Measurements from ENCODE around the gene GPR18.

Gene GPR18

GRCh38 chr13:99264051-99264450, 5.9 kb upstream of the GPR18 start:
- Histone ChIP-seq H4K20me1 (ENCODE audit: control insufficient read depth, insufficient read depth, low read depth, low read length) (peaks cover 7% of the 10 kb centered on the region), H3K27me3 (ENCODE audit: control insufficient read depth, low read length) (no peaks in the 10 kb centered on the region), H3K79me2 (ENCODE audit: control insufficient read depth, low read length) (peaks cover 8% of the 10 kb centered on the region), H3F3A (ENCODE audit: control insufficient read depth, insufficient read depth) (peaks cover 10% of the 10 kb centered on the region), H3K9me2 (replicated peaks; ENCODE audit: control insufficient read depth, low read length) (no peaks in the 10 kb centered on the region), H3K9me3 (ENCODE audit: control insufficient read depth, insufficient read depth, low read length) (no peaks in the 10 kb centered on the region), H3K27ac (ENCODE audit: low read depth, low read length) (no peak overlapping the region), H3K36me3 (ENCODE audit: control insufficient read depth, low read length) (peaks cover 25% of the 10 kb centered on the region), H3K4me3 (ENCODE audit: low read length) (no peak overlapping the region), H3K4me2 (ENCODE audit: low read length) (peak overlapping the region; percentile 27), H3K4me1 (ENCODE audit: control insufficient read depth, low read length) (peaks cover 60% of the 10 kb centered on the region)
- no peak for TF ChIP-seq CTCF (IDR thresholded peaks at IDR 0.05; ENCODE audit: low read depth, low read length, poor library complexity, severe bottlenecking)
- TF ChIP-seq EZH2phosphoT487 (IDR thresholded peaks at IDR 0.05; ENCODE audit: borderline replicate concordance, low read length) = no peak

- no peak overlapping the region for H3K4me3 ChIP-seq (ENCODE audit: low read length)
- H3K36me3 ChIP-seq (ENCODE audit: control insufficient read depth, low read length) = peaks cover 25% of the 10 kb centered on the region
- H3K4me1 ChIP-seq (ENCODE audit: control insufficient read depth, low read length) = peaks cover 68% of the 10 kb centered on the region
- peaks cover 16% of the 10 kb centered on the region for H3F3A ChIP-seq (ENCODE audit: control insufficient read depth, insufficient read depth)
- H3K4me2 ChIP-seq (ENCODE audit: low read length) = 0 out of 2 replicates have a peak overlapping the region, but pooled peaks have one; percentile 27
- H3K79me2 ChIP-seq (ENCODE audit: control insufficient read depth, low read length) = peaks cover 8% of the 10 kb centered on the region
- H3K27ac ChIP-seq (ENCODE audit: low read depth, low read length) = no peak overlapping the region
- peaks cover 7% of the 10 kb centered on the region; the same call in 1 of the 2 replicates for H4K20me1 ChIP-seq (ENCODE audit: control insufficient read depth, insufficient read depth, low read depth, low read length)
- no peaks in the 10 kb centered on the region for H3K27me3 ChIP-seq (ENCODE audit: control insufficient read depth, low read length)
- H3K9me2 ChIP-seq (replicated peaks; ENCODE audit: control insufficient read depth, low read length) = no peaks in the 10 kb centered on the region
- H3K9me3 ChIP-seq (ENCODE audit: control insufficient read depth, insufficient read depth, low read length) = no peaks in the 10 kb centered on the region
- no peak for TF ChIP-seq EZH2phosphoT487 (IDR thresholded peaks at IDR 0.05; ENCODE audit: borderline replicate concordance, low read length)
- TF ChIP-seq CTCF (IDR thresholded peaks at IDR 0.05; ENCODE audit: low read depth, low read length, poor library complexity, severe bottlenecking) = no peak
Measured at GRCh38 chr13:99263126-99263785, 5.1 kb upstream of the GPR18 start.

- no peak overlapping the region for H3K27ac ChIP-seq (ENCODE audit: low read depth, low read length)
- TF ChIP-seq CTCF (IDR thresholded peaks at IDR 0.05; ENCODE audit: low read depth, low read length, poor library complexity, severe bottlenecking) (no peak), EZH2phosphoT487 (IDR thresholded peaks at IDR 0.05; ENCODE audit: borderline replicate concordance, low read length) (no peak)
- no peak overlapping the region for H3K4me3 ChIP-seq (ENCODE audit: low read length)
Measured at GRCh38 chr13:99261059-99261458, 2.9 kb upstream of the GPR18 start.

More at GRCh38 chr13:99261059-99261458, 2.9 kb upstream of the GPR18 start:
- Histone ChIP-seq H3K79me2 (ENCODE audit: control insufficient read depth, low read length) (peaks cover 19% of the 10 kb centered on the region), H4K20me1 (ENCODE audit: control insufficient read depth, insufficient read depth, low read depth, low read length) (peaks cover 7% of the 10 kb centered on the region; the same call in 1 of the 2 replicates), H3K4me2 (ENCODE audit: low read length) (no peak overlapping the region), H3K27me3 (ENCODE audit: control insufficient read depth, low read length) (no peaks in the 10 kb centered on the region), H3K9me3 (ENCODE audit: control insufficient read depth, insufficient read depth, low read length) (no peaks in the 10 kb centered on the region), H3K4me1 (ENCODE audit: control insufficient read depth, low read length) (peaks cover 85% of the 10 kb centered on the region), H3F3A (ENCODE audit: control insufficient read depth, insufficient read depth) (peaks cover 31% of the 10 kb centered on the region), H3K9me2 (replicated peaks; ENCODE audit: control insufficient read depth, low read length) (no peaks in the 10 kb centered on the region), H3K36me3 (ENCODE audit: control insufficient read depth, low read length) (peaks cover 25% of the 10 kb centered on the region)
